Cerebellar cortex (tissue), 1 donor: Measurements from ENCODE around the gene LY86.

ENCODE experiments used
- DNase-seq: peaks from one replicate; pipeline ENCODE4 v3.0.0-alpha.2; 2015; ENCODE audit warnings: low spot score

LY86 gene

DNA sequence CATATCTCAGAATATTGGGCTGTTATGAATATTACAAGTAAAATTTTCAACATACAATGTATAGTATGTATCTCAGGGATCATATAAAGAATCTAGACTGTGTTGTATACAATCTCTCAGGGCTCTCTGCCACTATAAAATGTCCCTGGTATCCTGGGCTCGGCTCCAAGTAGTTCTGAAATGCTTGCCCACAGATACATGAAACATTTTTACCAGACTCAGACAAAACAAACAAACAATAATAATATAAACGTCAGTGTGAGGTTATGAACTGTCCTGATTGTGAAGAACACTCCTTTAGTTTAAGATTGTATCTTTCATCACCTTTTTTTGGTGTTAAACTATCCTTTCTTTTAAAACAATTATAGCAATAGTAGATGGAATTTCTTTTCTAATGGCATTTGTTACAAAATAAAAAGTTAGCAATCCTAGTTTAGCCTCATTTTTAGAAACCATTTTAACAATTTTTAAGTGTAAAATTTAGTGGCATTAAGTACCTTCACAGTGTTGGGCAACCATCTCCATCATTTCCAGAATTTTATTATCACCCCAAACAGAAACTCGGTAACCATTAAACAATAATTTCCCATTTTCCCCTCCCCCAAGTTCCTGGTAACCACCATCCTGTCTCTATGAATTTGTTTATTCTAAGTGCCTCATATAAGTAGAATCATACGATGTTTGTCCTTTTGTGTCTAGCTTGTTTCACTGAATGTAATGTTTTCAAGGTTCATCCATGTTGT, 17.4 kb upstream of the LY86 start:
- DNase-seq = no peak

DNA sequence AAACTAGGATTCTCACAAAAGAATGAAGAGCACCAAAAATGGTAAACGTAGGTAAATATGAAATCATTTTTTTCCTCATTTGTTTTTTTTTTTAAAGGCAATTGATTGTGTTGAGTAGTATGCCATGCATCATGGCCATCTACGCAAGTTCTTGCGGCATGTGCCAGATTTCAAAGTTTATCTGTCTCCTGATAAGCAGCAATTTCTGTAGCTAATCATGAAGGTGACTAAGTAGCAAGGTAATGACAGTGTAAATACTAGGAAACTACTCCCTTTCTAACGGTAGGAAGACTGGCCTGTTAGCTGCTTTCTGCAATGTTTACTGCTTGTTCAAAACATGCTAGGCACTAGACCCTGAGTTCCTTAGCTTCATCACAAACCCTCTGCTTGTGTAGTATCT, 13.4 kb upstream of the LY86 start:
- no peak for DNase-seq

DNA sequence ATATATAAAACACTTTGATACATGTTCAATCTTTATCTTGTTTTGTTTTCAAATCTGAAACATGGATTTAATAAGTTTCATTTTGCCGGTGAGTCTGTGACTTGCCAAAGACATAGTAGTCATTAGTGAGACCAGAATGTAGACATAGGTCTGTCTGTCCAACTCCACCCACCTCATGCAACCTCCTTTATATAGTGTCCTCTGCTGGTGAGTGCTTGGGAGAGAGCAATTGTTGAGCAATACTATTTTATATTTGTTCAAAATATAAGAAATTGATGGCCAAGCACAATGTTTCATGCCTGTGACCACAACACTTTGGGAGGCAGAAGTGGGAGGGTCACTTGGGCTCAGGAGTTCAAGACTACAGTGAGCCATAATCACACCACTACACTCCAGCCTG, 10.8 kb upstream of the LY86 start:
- no peak for DNase-seq

DNA sequence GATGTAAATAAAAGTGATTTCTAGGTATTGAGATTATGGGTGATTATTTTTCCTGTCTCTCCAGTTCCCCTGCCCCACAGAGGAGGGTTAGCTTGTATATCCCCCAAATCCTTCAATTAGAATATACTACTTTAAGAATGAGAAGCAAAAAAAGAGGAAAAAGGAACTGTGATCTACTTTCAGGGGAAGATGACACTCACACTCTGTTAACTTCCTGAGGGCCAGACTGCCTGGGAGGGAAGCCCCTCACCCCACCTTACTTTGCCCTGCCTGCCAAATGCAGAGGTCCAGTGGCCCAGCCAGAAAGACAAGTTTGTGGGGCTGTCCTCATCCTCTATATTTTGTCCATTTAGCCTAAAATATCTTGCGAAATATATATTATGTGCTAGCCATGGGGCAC, 9.2 kb upstream of the LY86 start:
- no peak for DNase-seq

DNA sequence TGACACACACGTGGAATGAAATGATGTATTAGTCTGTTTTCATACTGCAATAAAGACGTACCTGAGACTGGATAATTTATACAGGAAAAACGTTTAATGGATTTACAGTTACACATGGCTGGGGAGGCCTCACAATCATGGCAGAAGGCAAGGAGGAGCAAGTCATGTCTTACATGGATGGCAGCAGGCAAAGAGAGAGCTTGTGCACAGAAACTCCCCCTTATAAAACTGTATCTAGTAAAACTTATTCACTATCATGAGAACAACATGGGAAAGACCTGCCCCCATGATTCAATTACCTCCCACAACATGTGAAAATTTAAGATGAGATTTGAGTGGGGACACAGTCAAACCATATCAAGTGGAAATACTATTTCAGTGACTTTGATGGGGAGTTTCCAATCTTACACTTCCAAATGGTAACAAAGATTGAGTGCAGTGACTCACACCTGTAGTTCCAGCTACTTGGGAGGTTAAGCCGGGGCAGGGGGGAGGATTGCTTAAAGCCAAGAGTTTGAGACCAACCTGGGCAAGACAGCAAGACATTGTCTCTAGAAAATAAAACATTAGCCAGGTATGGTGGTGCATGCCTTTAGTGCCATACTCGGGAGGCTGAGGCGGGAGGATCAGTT, 8.2 kb upstream of the LY86 start:
- no peak for DNase-seq

DNA sequence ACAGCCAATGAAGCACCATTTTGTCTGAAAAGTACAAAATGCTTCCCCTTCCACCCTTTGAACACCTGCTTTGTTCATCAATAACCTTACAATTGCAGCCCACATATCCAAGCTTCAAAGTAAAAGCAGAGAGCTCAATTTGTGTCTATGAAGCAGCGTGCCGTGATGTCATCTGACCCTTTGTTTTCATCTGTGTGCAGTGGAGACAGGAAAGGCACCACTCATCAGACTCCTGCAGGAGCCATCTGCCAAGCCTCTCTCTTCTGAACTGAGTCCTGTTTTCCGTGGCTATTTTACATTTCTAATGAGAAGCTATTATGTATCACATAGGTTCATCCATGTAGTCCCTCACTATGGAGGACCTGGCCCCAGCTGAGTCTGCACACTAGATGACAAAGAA, 7.5 kb upstream of the LY86 start:
- no peak for DNase-seq

DNA sequence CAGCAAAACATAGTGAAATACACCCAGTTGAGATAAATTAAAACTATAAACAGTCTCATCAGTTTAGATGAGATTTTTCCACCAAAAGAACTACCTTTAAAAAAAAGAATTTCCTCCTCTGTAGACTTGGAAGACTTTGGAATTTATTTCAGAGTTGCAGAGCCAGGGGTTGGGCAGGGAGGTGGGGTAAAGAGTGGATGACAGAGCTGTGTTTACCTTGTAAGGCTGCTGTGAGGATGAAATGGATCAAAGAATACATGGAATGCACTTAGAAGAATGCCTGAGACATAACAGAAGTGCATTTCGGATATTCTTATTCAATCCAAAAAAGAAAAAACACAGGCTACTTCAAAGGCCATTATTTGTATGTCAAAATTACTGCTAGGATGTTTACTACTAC, 6.4 kb upstream of the LY86 start:
- DNase-seq = no peak

DNA sequence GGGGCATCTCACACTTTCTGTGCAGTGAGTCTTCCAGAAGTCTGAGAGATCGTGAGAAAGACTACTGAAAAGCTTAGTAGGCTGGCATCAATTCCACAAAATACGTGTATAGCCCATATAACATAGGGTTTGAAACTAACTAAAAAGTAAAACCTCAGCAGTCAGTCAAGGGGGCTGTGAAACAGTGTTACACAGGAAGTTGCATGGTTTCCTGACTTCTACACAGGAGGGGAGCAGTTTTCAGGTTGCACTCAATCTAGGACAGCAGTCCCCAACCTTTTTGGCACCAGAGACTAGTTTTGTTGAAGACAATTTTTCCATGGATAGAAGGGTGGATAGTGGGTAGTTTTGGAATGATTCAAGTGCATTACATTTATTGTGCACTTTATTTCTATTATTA, 4.7 kb upstream of the LY86 start:
- no peak for DNase-seq

DNA sequence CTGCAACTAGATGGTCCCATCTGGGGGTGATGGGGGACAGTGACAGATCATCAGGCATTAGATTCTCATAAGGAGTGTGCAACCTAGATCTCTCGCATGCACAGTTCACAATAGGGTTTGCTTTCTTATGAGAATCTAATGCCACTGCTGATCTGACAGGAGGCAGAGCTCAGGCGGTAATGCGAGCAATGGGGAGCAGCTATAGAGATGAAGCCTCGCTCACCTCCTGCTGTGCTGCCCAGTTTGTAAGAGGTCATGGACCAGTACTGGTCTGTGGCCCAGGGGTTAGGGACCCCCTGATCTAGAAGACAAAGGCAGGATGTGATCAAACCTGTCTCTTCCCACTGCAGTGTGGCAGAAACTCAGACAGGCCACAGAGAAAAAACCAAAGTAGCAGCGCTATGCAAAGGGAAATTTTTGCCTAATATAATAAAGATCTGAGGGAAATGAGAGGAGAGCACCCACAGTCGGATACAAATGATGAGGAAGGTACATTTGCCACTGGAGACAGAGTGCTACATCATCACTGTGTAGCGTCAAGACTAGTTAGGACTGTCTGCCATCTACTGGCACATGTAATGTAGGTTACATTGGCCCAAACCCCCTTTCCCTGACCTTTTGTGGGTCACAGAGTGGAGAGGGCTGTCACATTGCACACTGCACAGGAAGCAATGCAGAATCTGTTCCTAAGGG, 4.1 kb upstream of the LY86 start:
- no peak for DNase-seq

DNA sequence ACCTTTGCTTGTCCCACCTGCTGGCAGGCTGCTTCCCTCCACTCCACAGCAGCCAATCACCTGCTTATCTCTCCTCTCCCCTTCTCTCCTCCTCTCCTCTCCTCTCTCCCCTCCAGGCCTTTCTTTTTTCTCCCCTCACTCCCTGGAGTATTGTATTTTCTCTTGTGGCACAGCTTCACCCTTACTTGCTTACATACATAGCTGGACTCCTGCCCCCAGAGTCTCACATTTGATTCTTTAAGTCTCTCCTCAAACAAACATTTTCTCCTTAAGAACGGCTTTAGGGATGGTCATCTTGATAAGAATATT, 3.6 kb upstream of the LY86 start:
- no peak for DNase-seq

DNA sequence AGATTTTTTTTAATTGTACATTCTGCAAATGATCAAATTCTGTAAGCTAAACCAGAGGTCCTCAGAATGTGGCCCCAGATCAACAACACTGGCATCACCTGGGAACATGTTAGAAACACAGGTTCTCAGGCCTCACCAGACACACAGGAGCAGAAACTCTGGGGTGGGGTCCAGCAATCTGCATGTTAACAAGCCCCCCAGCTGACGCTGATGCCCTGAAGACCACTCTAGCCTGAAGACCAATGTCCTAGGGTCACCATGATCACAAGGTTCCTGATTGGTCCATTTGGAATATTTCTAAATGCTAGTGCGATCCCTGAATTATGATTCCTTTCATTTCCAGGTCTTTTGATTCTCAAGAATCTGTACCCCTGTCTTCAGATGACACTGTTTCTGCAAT, 2.4 kb upstream of the LY86 start:
- DNase-seq = no peak

DNA sequence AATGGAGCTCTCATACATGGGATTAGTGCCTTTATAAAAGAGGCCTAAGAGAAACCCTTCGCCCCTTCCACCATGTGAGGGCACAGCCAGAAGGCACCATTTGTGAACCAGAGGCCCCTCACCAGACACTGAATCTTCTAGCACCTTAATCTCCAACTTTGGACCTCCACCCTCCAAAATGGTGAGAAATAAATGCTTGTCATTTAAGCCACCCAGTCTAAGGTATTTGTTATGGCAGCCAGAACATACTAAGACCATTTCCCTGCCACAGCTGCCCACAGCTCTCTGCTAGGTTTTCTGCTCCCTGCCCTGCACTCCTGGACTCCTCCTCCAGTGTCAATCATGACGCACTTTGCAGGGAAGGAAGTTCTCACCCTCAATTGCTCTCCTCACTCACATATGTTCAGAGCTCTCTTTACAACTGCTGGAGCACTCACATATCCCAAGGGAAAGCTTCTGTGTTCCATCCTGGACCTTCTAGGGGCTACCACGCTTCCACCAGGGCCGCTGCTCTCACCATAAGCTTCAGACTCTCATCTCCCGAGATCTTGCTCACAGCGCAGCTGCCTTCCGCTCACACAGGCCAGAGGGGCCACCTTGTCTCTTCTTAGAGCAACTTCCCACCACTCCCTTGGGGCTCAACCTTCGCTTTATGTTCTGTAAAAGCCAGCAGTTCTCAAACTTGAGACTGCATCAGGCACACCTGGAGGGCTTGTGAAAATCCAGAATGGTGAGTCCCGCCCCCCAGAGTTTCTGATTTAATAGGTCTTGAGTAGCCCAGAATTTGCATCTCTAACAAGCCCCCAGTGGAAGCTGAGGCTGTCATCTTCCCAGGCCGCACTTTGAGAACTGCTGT, 1.6 kb upstream of the LY86 start:
- DNase-seq = no peak

DNA sequence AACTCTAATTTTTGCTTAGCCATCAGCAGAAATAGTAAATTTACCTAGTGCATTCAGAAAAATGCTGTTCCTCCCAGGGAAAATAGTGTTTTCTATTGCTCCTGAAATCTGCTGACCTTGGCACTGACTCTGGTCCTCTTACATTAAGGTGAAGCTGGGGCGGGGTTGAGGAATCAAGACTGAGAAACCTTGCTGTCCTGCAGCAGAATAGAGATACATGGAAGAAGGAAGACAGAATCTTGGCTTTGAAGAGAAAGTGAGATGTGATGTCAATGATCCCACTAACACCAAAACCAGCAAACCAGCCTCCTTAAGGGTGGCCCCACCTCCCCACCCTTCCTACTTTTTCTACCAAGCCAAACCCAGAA, 840 bp upstream of the LY86 start:
- DNase-seq = no peak

DNA sequence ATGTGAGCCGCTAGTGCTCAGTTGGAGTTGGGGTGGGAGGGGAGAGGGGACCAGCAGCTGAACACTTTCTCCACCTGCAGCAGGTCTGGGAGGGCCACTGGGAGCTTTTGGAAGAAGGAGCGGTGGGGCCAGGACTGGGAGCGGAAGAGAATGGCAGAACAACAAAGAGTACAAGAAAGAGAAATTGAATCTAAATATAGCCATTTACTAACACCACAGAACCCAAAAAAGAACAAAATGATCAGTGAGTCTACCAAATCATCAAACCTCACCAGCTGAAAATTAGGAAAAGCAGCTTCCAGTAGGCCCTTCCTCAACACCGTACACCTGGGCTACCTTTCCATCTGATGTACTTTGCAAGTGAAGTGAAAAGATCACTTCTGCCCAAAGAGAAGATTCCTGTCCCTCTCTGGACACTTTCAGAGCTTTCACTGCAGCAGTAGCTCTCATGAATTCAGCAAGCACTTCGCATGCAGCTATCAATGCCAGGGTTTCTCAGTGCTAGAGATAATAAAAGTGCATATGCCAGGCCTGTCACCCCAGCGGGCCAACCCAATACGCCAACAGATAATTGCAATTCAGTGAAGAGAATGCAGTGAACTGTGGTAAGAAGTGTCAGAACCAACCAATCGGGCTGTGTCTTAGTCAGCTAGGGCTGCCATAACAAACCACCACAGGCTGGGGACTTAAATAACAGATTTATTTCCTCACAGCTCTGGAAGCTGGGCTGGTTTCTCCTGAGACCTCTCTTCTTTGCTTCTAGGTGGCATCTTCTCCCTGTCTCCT, 597 bp downstream of the LY86 start:
- no peak for DNase-seq

DNA sequence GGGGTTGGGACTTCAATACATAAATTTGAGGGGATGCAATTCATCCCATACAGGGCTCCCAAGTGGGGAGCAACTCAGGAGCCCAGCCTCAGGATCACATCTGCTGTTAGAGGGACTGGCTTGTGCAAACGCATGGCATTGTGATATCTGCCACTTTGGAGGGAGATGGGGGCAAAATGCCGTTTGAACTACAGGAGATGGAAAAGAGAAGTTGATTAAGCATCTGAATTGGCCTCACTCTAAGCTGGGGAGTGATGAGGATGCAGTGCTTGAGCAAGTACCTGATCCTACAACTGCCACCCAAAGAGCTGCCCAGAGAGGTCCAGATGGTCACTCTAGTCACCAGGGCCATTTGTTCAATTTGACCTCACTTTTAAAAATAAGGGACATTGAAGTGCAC, 2.0 kb downstream of the LY86 start:
- DNase-seq = no peak

DNA sequence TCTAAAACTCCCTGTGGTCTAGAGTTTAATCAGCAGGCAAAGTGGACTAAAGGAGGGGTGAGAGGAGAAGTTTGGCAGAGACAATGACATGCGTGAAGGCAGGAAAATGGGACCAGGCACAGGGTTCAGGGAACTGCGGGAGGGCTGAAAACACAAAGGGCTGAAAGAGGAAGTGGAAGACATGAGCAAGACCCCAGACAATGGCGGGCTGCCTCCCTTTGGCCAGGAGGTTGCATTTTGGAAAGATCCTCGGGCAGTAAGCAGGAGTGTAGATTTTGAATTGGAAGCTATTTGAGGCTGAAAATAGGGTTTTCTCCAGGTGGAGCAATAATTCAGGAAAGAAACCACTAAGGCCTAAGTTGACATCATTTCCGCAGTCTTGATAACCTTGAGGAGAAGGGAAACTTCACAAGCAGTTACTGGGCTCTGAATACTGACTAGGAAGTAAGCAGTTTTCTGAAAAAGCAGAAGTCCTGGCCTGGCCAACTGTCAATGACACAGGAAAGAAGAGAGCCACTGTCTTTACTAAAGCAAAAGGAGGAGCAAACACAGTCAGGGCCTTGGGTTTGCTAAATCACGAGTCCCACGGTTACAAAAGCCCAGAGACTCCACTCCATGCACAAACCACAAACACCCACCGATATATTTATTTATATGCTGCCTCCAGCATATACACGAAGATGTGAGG, 3.4 kb downstream of the LY86 start:
- DNase-seq = no peak

DNA sequence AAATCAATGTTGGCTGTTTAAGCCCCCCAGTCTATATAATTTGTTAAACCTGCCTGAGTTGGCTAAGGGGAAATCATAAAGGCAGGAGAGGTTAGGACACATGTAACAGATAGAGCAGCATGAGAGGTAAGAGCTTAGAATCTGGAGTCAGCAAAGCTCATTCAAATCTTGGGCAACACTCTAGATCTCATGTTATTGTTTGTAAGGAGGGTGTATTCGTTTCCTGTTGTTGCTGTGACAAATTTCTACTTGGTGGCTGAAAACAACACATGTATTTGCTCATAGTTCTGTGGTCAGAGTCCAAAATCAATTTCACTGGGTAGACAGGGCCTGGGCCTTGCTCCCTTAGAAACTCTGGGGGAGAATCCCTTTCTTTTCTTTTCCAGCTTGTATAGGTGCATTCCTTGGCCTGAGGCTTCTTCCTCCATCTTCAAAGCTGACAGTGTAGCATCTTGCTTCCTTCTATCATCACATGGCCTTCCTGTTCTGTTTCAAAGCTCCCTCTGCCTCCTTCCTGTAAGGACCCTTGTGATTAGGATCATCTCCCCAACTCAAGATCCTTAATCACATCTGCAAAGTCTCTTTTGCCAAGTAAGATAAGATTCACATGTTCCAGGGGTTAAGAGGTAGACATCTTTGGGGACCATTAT, 4.4 kb downstream of the LY86 start:
- no peak for DNase-seq

DNA sequence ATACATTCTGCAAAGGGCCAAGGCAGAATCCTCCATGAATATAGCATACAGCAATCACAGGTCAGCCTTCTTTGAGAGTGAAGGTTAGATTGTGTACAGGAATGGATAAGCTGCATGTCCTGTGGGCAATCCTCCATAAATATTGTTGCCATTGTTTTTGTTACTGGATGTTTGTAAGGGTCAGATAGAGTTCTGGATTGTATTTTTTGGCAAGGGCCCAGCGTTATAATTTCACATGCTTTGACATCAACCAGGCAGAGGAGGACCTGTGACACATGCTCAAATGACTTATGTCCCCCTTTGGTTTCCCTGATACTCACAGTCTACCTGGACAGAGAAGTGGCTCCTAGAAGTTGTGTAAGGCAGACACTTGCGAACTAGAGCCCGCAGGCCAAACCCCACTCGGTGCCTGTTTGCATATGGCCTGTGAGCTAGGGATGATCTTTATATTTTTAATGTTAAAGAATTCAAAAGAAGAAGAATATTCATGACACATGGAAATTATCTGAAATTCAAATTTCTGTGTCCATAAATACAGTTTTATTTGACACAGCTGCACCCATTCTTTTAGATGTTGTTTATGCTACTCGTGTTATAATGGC, 5.4 kb downstream of the LY86 start:
- no peak for DNase-seq

DNA sequence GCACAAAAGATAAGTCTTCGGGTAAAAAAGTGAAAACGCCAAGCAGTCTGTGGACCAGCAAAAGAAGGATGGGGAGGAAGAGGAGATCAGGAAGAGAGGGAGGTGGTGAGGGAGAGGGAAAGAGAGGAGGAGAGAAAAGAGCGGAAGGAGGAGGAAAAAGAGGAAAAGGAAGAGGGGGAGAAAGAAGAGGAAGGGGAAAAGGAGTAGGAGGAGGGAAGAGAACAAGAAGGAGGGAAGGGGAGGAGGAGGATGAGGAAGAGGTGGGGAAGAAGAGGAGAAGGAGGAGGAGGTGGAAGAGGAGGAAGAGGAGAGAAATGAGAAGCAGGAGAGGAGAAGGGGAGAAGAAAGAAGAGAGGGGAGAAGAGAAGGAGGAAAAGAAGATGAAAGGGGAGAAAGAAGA, 6.5 kb downstream of the LY86 start:
- no peak for DNase-seq

DNA sequence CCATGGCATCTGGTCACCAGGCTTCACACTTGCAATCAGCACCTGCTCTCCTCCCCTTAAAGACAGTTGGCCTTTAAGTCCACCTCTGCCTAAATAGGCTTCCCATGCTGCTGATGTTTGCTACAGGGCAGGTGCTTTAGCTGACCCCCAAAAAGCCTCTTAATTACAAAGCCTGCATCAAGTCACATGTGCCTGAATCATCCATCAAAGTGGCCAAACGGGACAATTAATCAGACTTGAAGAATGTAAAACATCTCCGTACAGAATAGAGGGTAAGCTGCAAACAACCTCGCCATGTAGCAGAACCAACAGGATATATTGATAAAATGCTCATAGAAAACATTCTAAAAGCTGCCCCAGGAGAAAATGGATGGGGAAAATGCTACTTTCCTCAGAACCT, 7.4 kb downstream of the LY86 start:
- no peak for DNase-seq
